HG02884 (cell line): ENCODE results near the gene SLC25A42.

ENCODE experiments used
- ATAC-seq: cut with Tn5 transposase; IDR thresholded peaks from one replicate; pipeline ENCODE4 v1.9.1; 2021; ENCODE audit warnings: mild to moderate bottlenecking, moderate library complexity; ENCODE audit not compliant: unreplicated experiment

The SLC25A42 gene

DNA sequence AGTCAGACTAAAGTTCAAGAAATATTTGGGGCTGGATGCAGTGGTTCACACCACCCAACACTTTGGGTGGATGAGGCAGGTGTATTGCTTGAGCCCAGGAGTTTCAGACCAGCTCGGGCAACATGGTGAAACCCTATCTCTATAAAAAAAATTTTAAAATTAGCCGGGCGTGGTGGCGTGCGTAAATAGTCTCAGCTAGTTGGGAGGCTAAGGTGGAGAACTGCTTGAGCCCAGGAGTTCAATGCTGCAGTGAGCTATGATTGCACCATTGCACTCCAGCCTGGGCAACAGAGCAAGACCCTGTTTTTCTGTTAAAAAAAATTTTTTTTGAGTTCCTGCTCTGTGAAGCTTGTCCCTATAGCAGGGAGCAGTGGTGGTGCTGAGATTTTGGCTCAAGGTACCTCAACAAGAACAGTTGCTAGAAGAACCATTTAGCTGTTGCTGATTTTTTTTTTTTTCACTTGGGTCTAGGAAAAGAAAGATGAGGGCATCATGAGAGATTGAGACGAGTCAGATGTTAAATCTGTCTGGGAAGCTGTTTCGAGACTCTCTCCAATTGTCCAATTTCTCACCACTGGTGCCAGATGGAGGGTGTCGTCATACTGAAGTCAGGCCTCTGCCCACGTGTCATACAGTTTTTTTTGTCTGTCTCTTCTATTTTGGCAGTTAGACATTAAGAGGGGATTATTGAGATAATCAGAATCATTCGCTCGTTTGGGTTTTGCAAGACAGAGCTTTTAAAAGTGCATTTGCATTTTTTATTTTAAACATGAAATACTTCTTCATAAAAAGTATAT, 3.7 kb downstream of the SLC25A42 start:
- ATAC-seq, result no peak

DNA sequence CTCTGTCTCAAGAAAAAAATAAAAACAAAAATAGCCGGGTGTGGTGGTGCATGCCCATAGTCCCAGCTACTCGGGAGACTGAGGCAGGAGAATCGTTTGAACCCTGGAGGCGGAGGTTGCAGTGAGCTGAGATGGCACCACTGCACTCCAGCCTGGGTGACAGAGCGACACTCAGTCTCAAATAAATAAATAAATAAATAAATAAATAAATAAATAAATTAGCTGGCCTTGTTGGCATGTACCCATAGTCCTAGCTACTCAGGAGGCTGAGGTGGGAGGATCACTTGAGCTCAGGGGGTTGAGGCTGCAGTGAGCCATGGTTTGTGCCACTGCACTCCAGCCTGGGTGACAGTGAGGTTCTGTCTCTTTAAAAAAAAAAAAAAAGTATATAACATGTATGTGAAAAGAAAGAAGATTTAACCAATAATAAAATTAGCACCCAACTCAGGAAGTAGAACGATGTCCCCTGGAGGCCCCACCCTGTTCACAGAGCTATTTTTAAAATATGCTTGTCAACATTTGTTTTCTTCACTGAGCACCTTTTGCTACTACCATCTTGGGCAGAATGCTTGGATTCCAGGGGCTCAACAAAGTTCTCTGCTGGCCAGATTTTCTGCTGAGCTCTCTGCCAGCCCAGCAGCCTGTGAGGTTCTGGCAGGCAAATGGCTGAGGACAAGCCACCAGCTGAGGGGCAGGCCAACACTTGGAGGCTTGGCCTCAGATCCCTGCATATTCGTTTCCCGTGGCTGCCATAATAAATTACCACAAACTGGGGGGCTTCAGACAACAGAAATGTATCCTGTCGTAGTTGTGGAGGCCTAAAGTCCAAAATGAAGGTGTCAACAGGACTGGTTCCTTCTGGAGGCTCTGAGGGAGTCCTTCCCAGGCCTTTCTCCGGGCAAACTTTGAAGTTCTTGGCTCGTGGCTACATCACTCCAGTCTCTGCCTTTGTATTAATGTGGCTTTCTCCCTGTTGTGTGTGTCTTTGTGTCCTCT, 5.2 kb downstream of the SLC25A42 start:
- no peak for ATAC-seq

DNA sequence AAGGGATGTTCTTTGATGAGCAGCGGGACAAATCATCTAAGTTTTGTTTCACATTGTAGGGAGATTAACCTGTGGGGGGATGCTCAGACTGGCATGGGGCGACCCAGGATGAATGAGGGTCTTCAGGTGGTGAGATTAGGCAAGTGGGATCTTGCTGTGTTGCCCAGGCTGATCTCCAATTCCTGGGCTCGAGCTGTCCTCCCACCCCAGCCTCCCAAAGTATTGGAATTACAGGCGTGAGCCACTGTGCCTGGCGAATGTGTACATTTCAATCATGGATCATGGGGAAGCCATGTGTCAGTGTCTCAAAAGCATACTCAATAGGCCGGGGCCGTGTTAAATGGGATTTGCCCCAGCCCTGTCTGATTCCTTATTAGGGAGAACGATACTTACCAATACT, 8.1 kb downstream of the SLC25A42 start:
- no peak for ATAC-seq

DNA sequence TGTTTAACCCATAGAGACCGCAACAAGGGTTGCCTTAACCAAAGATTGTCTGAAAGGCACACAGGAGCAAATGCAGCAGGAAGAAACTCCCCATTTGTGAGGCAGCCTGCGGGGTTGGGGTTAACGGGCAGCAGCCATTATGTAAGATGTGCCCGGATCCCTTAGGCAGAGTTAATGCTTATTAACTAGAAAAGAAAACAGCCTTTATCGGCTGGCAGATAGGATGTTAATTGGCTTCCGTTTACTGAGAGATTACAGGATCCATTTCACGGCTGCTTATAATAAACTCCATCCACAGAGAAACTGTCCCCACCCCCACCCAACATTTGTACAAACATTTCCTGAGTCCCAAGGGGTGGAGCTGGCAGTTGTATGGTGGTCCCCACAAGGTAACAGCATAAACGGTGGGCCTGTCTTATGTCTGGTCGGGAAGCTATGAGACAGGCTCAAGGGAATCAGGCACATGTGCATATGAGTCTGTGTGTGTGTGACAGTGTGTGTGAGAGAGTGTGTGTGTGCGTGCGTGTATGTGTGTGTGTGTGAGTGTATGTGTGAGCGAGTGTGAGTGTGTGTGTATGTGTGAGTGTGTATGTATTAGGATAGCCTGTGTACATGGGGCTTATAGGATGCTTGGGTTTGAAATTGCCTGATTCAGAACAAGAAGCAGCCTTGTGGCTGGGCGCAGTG, 10.5 kb downstream of the SLC25A42 start:
- no peak for ATAC-seq

DNA sequence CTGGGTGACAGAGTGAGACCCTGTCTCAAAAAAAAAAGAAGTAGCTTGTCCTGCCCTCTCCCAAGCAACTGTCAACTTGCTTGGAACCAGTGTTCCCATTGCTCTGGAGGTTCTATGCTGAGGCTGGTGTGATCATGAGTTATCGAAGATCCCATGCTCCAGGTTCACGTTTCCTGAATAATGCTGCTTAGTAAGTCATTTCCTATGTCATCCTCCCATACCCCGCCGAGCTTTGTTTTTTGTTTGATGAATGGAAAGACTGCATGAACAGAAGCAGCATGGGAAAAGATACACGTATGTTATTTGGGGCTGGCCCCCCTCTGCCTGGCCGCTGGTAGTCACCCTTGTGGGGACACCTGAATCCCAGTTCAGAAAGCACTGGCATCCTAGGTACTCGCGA, 11.3 kb downstream of the SLC25A42 start:
- ATAC-seq, result no peak

DNA sequence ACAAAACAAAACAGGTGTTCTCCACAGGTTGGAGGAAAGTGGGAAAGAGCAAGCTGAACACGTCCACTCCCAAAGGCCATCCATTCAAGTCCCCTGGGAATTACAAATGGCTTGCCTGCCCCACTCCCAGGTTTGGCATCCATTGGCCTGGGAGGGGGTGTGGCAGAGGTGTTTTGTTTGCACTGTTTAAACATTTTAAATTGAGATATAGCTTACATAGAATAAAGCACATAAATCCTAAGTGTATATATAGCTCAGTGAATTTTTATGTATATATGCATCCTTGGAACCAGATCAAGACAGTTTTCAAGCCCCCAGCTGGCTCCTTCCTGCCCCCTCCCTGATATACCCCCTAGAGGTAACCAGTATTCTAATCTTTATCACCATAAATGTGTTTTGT, 12.7 kb downstream of the SLC25A42 start:
- ATAC-seq, result no peak

DNA sequence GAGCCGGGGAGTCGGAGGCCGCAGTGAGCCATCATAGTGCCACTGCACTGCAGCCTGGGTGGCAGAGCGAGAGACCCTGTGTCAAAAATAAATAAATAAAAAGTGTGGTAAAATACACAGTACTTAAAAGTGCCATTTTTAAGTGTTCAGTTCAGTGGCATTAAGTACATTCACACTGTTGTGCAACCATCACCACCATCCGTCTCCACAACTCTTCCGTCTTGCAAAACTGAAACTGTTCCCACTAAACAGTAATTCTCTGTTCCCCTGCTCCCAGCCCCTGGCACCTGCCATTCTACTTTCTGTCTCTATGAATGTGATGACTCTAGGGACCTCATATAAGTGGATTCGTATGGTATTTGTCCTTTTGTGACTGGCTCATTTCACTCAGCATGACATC, 13.3 kb downstream of the SLC25A42 start:
- no peak for ATAC-seq

DNA sequence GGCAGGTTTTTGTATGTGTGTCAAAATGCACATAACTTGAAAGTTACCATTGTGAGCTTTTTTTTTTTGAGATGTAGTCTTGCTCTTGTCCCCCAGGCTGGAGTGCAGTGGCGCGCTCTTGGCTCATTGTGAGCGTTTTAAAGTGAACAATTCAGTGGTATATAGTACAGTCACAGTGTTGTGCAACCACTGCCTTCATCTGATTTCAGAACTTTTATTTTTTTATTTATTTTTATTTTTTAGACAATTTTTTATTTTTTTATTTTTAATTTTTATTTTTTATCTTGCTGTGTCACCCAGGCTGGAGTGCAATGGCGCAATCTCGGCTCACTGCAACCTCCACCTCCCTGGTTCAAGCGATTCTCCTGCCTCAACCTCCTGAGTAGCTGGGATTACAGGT, 15.0 kb downstream of the SLC25A42 start:
- ATAC-seq, result no peak

DNA sequence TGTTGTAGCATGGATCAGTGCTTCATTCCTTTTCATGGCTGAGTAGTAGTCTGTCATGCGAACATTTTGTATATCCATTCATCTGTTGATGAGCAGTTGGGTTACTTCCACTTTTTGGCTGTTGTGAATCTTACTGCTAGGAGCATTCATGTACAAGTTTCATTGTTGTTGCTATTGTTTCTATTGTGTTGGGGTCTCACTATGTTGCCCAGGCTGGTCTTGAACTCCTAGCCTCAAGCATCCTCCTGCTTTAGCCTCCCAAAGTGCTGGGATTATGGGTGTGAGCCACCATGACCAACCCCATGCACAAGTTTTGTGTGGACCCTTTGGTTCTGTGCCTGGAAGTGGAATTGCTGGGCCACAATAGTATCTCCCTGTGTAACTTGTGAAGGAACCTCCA, 15.8 kb downstream of the SLC25A42 start:
- ATAC-seq, result no peak

DNA sequence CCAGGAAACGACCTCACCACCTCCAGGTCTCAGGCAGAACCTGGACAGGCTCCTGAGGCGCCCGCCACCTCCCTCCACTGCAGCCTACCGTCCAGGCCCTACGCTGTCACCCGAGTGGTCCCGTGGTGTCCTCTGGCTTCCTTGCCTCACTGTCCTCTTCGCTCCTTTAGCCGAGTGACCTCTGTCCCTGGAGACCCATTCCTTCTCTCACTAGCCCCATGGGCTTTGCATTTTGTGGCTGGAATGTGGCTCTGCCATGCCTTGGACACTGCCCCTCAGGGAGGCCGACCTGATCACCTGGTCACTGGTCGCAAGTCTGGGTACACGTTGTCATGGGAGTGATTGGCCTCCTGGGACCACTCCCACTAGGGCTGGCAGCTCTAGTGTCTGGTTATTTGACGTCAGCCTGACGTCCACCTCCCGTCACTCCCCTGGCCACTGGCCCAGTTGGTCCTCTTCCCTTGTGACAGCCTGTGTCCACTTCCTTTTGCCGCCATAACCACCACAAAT, 17.9 kb downstream of the SLC25A42 start:
- ATAC-seq, result no peak

DNA sequence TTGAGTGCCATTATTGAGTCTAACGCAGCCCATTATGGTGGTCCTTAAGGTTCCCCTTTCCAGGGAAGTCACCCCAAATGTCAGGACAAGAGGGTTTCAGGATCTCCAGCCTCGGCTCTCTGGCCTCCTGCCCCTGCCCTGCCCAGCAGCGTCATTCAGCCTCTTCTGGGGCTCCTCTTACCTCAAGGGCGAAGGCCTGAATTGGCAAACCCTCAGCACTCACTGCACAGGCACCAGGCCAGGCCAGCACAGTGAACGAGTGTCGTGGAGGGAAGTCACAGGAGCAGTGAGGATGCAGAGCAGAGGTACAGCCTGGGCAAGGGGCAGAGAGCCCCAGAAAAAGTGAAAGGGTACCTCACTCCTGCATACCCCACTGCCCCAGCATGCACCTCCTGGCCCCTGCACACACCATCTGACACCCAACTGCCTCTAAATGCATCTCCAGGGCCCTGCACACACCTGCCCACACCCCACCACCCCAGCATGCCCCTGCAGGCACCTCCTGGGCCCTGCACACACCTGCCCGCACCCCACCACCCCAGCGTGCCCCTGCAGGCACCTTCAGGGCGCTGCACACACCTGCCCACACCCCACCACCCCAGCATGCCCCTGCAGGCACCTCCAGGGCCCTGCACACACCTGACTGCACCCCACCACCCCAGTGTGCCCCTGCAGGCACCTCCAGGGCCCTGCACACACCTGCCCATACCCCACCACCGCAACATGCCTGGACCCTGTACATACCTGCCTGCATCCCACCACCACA, 19.8 kb downstream of the SLC25A42 start:
- no peak for ATAC-seq

DNA sequence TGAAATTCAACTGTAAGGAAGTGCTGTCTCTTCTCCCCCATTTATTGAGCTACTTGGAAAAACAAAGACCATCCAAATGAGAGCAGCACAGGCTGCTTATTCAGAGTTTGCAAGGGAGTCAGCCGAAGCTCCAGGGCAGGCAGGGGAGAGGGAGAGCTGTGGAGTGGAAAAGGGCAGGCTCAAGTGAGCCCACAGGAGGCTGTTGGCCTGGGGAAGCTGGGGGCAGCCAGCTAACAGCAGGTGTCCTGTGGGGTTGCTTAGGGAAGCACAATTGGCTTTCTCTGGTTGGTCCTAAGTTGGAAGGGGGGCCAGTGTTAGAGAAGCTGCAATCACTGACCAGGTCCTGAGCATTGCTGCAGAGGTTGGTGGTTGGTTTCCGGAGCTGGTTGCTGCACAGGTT, 23.9 kb downstream of the SLC25A42 start:
- no peak for ATAC-seq

DNA sequence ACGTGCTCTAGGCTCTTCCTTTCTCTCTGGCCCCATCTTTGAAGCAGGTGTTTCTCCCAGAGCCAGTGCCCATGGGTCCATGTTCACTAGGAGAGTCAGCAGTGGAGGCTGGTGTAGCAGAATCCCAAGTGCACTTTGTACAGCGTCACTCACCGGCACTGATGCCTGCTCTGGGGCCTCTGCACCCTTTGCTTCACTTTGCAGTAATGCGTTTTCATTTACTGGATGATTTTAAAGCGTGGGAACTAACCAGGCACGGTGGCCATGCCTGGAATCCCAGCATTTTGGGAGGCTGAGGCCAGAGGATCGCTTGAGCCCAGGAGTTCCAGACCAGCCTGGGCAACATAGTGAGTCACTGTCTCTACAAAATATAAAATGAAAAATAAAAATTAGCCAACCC, 30.7 kb downstream of the SLC25A42 start:
- ATAC-seq, result no peak

DNA sequence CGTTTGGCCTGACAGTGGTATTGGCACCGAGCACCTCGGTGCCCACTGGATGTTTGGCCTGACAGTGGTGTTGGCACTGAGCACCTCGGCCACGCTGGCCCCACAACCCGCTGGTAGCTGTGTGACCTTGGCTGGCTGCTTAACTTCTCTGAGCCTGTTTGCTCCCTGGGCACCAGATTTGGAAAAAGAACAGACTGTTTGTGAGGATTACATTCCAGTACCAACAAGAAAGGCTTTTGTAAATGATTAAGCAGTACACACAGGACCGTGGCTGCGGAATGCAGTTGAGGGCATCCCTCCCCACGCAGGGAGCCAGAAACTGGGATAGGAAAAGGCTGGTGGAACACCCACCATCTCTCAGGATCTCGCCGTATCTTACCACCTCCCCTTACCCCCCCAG, 31.9 kb downstream of the SLC25A42 start:
- no peak for ATAC-seq

DNA sequence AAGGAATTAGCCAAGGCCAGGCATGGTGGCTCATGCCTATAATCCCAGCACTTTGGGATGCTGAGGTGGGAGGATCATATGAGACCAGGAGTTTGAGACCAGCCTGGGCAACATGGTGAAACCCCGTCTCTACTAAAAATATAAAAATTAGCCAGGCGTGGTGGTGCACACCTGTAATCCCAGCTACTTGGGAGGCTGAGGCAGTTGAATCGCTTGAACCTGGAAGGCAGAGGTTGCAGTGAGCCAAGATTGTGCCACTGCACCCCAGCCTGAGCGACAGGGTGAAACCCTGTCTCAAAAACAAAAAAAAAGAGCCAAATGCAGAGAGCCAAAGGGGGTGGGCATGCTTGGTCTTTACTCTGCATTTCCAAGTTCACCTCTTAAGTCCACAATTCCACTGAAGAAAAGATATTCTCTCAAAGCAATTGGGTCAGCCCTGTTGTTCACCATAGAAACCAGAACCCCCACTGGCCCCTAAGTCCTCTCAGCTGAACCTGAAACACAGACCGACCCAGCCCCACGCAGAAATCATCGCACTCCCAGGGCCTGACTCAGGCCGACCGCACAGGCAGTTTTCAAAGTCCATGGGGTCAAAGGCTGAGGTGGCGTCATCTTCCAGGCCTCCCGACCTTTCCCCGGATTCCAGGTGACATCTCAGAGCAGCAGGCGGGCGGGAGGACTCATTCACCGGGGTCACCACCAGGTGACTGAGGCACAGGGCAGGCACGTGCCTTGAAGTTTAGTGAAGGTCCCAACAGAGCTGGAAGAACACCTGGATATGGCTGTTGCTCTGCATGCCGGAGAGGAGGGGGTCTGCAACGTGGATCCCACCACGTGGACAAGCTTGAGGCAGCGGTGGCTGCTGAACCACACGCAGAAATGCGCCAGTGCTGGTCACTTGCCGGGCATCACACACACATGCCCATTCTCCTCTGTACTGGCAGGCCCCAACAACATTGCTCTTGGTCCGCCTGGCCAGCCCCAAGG, 33.1 kb downstream of the SLC25A42 start:
- no peak for ATAC-seq

DNA sequence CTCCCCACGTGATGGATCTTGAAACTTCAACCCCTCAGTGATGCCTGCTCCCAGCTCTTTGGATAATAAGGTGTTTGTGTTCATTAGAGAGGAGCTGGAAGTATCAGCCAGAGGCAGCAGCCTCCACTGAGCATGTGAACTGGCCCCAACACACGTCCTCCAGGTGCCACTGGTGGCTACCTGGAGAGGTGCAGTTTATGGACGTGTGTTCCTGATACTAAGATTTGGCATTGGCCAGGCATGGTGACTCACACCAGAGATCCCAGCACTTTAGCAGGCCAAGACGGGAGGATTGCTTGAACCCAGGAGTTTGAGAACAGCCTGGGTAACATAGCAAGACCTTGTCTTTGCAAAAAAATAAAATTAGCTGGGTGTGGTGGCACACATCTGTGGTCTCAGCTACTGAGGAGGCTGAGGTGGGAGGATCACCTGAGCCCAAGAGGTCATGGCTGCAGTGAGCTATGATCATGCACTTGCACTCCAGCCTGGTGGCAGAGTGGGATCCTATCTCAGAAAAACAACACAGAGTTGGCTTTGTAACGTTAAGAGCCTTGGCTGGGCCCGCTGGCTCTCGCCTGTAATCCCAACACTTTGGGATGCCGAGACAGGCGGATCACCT, 34.4 kb downstream of the SLC25A42 start:
- no peak for ATAC-seq

DNA sequence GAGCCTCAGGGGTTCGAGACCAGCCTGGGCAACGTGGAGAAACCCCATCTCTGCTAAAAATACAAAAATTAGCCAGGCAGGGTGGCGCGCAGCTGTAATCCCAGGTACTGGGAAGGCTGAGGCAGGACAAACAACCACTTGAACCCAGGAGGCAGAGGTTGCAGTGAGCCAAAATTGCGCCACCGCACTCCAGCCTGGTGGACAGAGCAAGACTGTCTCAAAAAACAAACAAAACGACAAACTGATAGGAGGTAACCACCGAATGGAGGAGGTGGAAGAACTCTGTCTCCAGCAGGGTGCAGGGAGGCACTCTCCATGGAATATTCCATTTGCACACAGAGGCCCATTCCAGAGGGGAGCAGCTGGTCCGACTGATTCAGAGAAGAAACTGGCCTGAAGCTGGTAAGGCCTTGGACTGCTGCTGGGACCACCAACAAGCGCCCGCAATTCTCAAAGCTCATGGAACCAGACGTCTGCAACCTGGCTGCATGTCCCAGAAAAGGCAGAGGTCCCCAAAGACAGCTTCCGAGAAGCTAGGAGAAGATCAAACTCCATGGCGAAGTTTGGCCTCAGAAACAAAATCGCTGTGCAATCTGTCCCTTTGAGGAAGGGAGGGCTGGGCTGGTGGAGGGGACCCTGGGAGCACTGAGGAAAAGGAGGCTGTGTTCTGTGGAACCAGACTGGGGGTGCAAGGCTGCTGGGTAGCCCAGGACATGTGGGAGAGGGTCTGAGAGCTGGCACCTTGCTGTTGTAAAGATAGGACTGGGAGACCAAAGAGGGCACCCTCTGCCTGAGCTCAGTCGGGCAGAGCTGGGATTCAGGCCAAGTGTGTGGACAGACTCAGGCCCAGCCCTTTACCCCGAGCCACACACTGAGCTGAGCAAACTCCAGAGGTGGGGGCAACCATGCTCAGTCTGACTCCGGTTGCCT, 35.2 kb downstream of the SLC25A42 start:
- ATAC-seq, result no peak

DNA sequence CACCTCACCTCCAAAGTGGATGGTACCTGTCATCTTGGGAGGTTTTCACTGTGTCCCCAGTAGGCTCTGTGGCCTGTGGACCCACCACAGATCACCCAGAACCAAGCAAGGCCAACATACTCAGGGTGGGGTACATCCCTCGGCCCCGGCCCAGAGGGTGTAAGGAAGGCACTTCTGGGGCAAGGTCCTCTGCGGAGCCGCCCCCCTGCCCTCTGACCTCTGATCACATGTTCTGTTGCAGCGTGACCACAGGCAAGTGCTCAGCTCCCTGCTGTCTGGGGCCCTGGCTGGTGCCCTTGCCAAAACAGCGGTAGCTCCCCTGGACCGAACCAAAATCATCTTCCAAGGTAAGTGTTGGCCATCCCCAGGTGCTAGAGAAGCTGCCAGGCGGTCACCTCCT, 37.7 kb downstream of the SLC25A42 start:
- ATAC-seq, result no peak
